ENCODE results near the gene TMSB4X.

TMSB4X gene

GRCh38 chrX:12948495-12948894, 26.4 kb upstream of the TMSB4X start:
- no peak for DNase-seq
- Mint-ChIP-seq H3K36me3 (ENCODE audit: low read depth) (no peaks in the 10 kb centered on the region), H3K27ac (no peak overlapping the region), H3K27me3 (ENCODE audit: low read depth, poor library complexity) (peaks cover 3% of the 10 kb centered on the region), H3K4me3 (no peak overlapping the region), H3K4me1 (peaks cover 68% of the 10 kb centered on the region), H3K9me3 (peaks cover 55% of the 10 kb centered on the region)
- no peak for TF ChIP-seq CTCF (IDR thresholded peaks at IDR 0.05)

DNA sequence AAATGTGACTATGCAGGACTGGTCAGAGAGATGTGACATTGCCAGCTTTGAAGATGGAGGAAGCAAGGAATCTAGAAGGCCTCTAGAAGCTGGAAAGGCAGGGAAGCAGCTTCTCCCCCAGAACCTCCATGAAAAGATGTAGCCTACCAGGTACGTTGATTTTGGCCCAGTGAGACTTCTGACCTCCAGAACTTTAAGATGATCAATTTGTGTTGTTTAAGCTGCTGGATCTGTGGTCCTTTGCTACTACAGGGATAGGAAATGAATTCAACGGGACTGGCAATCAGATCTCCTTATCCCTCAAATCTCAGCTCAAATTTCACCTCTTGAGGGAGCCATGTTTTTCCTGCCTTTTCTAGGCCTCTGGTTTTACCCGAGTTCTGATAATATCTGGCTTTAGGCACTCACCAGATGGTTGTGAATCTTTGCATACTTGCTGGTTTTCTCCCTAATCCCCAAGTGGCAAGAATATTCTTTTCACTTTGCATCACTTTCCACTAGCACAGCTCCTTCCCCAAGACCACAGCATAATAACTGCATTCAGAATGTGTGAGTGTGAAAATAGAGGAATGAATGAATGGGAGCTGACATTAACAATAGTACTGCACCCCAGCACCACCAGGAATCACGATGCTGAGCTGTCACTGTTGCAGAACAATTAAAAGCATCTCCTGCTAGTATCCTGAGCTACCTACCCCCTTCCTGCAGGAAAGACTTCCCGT, 25.5 kb upstream of the TMSB4X start:
- TF ChIP-seq CTCF (IDR thresholded peaks at IDR 0.05), result no peak
- Mint-ChIP-seq H3K27ac (no peak overlapping the region), H3K27me3 (ENCODE audit: low read depth, poor library complexity) (peaks cover 3% of the 10 kb centered on the region), H3K9me3 (peaks cover 53% of the 10 kb centered on the region), H3K4me1 (peaks cover 62% of the 10 kb centered on the region), H3K4me3 (no peak overlapping the region), H3K36me3 (ENCODE audit: low read depth) (no peaks in the 10 kb centered on the region)
- no peak for DNase-seq

GRCh38 chrX:12949927-12950656, 24.8 kb upstream of the TMSB4X start:
- Mint-ChIP-seq H3K36me3 (ENCODE audit: low read depth) (no peaks in the 10 kb centered on the region), H3K9me3 (peaks cover 51% of the 10 kb centered on the region), H3K27me3 (ENCODE audit: low read depth, poor library complexity) (no peaks in the 10 kb centered on the region), H3K4me1 (peaks cover 54% of the 10 kb centered on the region), H3K4me3 (no peak overlapping the region), H3K27ac (no peak overlapping the region)
- no peak for TF ChIP-seq CTCF (IDR thresholded peaks at IDR 0.05)
- DNase-seq, result no peak

- Mint-ChIP-seq H3K4me3 (no peak overlapping the region), H3K27ac (no peak overlapping the region), H3K9me3 (peaks cover 50% of the 10 kb centered on the region), H3K27me3 (ENCODE audit: low read depth, poor library complexity) (no peaks in the 10 kb centered on the region), H3K36me3 (ENCODE audit: low read depth) (no peaks in the 10 kb centered on the region), H3K4me1 (peaks cover 51% of the 10 kb centered on the region)
- peak; percentile 56 for TF ChIP-seq CTCF (IDR thresholded peaks at IDR 0.05)
- peak; percentile 58 for DNase-seq
Measured at GRCh38 chrX:12950851-12951594, 23.9 kb upstream of the TMSB4X start.

DNA sequence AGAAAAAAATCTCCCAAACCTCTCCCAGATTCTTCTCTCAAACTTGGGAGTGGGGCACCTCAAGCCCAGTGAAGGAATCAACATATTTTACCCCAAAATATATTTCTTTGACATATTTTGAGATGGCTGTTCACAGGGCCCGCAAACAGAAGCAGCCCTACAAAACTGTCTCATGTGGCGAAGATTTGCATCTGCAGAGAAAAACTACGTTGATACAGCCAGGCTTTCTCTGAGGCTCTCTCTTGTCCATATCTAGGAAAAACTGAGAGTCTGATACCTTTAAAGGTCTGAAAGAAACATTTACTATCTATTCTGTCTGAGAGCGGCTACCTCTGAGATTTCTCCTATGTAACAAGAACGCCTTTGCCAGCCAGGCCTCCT, 23.3 kb upstream of the TMSB4X start:
- no peaks in the 10 kb centered on the region for H3K27me3 Mint-ChIP-seq (ENCODE audit: low read depth, poor library complexity)
- peaks cover 48% of the 10 kb centered on the region for H3K4me1 Mint-ChIP-seq

More for the DNA sequence above, 23.3 kb upstream of the TMSB4X start:
- no peaks in the 10 kb centered on the region for H3K36me3 Mint-ChIP-seq (ENCODE audit: low read depth)
- H3K9me3 Mint-ChIP-seq, result peaks cover 46% of the 10 kb centered on the region
- TF ChIP-seq CTCF (IDR thresholded peaks at IDR 0.05), result no peak
- H3K4me3 Mint-ChIP-seq, result no peak overlapping the region
- H3K27ac Mint-ChIP-seq, result no peak overlapping the region
- no peak for DNase-seq
